Gastroesophageal sphincter (tissue), 3 donors: Measurements from ENCODE around the gene DNAH9.

Source experiments
- CTCF ChIP-seq, 4 experiments: fragments of 200-600 bp in 2 of 4; fragments of 450-650 bp in 2 of 4; sonication (generic) in 1 of 4; IDR thresholded peaks; one replicate each; pipeline ENCODE4 v1.5.1; 2017 to 2019; ENCODE audit warnings: antibody characterized with exemption in 4 of 4, mild to moderate bottlenecking in 2 of 4, moderate library complexity in 2 of 4
- POLR2AphosphoS5 ChIP-seq: sonication (generic); formaldehyde crosslinking; IDR thresholded peaks from one replicate; pipeline ENCODE4 v1.6.1; 2017; ENCODE audit warnings: antibody characterized with exemption

GRCh38 chr17:11916091-11916490, 317.8 kb downstream of the DNAH9 start:
- TF ChIP-seq CTCF (IDR thresholded peaks at IDR 0.05): no peak
- TF ChIP-seq POLR2AphosphoS5: no peak
